Heart left ventricle (tissue), 13 donors: ENCODE measurements around the gene BRF1.

Experiments
- POLR2A ChIP-seq, 2 donors: fragments of 450-650 bp; IDR thresholded peaks; one replicate each; pipeline ENCODE4 v1.6.1; 2017; ENCODE audit warnings: antibody characterized with exemption in 2 of 2, mild to moderate bottlenecking in 2 of 2, moderate library complexity in 2 of 2
- TF ChIP-seq, protein P1 (sequence below), 12 donors: fragments of 200-600 bp; sonication (generic) in 4 of 12; IDR thresholded peaks; one replicate each; pipeline versions ENCODE4 v1.5.0 to v1.8.0; 2018 to 2022; ENCODE audit warnings: antibody characterized with exemption in 12 of 12, mild to moderate bottlenecking in 5 of 12
- donor health status: ischemic (EF 13 %, LVEDD 7.1; RV severe dilation, severe dysfunction).
- donor health status: DM: no; HTN: yes; CAD: no.
- donor health status: DM: no; HTN: no; CAD: no.
- donor health status: ischemic (EF 25% LVEDD 6.9; RV normal size, moderate dysfunction).
- donor health status: ischemic (EF 25% LVEDD 5.7; RV mildly dilated, moderate dysfunction).
- donor health status: ischemic (EF 35%, LVEDD 5.7; RV mildly dilated, moderate dysfunction).
- donor health status: nonischemic (EF 11% LVEDD 7.7; RV severe dilation, severe dysfunction).
- donor health status: DM: yes; HTN: yes; CAD: no.
- donor health status: PGD.
- donor health status: ischemic (EF 29% LVEDD 5.4; RV normal size, mild dysfunction).
- donor health status: nonischemic (EF 23%, LVEDD 6.1; RV moderate dilation, normal function).

- TF ChIP-seq POLR2A (IDR thresholded peaks at IDR 0.05): no peak
- TF ChIP-seq, protein P1, sequence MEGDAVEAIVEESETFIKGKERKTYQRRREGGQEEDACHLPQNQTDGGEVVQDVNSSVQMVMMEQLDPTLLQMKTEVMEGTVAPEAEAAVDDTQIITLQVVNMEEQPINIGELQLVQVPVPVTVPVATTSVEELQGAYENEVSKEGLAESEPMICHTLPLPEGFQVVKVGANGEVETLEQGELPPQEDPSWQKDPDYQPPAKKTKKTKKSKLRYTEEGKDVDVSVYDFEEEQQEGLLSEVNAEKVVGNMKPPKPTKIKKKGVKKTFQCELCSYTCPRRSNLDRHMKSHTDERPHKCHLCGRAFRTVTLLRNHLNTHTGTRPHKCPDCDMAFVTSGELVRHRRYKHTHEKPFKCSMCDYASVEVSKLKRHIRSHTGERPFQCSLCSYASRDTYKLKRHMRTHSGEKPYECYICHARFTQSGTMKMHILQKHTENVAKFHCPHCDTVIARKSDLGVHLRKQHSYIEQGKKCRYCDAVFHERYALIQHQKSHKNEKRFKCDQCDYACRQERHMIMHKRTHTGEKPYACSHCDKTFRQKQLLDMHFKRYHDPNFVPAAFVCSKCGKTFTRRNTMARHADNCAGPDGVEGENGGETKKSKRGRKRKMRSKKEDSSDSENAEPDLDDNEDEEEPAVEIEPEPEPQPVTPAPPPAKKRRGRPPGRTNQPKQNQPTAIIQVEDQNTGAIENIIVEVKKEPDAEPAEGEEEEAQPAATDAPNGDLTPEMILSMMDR (IDR thresholded peaks at IDR 0.05): no peak
These were observed 79.1 kb downstream of the BRF1 start for GRCh38 chr14:105221598-105222178.
